H9 (cell line): ENCODE results near the gene SGCD. TPM values are rescaled to one million over a fixed set of nuclear protein-coding genes. Genes with fewer than 3 reads are reported as not detected.
A peak's percentile ranks its signal among the peaks of the same experiment; 100 is the strongest.

Source experiments
- DNase-seq: peaks from one replicate; pipeline ENCODE4 v3.0.0-alpha.2; 2017
- H2AFZ ChIP-seq: one replicate; pipeline ENCODE4 v1.6.1; 2013; ENCODE audit warnings: mild to moderate bottlenecking, low read length, control low read depth, moderate library complexity
- H2AK5ac ChIP-seq: 2 replicates; pipeline ENCODE4 v1.6.1; 2013; ENCODE audit warnings: low read length, control low read depth, mixed read lengths; ENCODE audit not compliant: insufficient read length
- H2BK120ac ChIP-seq: one replicate; pipeline ENCODE4 v1.6.1; 2013; ENCODE audit warnings: low read depth, mild to moderate bottlenecking, low read length, control low read depth, inconsistent platforms; ENCODE audit not compliant: poor library complexity, severe bottlenecking
- H2BK12ac ChIP-seq: 2 replicates; pipeline ENCODE4 v1.6.1; 2013; ENCODE audit warnings: low read length, control low read depth, mixed read lengths, low read depth; ENCODE audit not compliant: insufficient read length
- H2BK15ac ChIP-seq: 2 replicates; pipeline ENCODE4 v1.6.1; 2013; ENCODE audit warnings: low read depth, low read length, control low read depth
- H2BK20ac ChIP-seq: one replicate; pipeline ENCODE4 v1.6.1; 2013; ENCODE audit warnings: low read depth, mild to moderate bottlenecking, low read length, control low read depth, inconsistent platforms; ENCODE audit not compliant: poor library complexity, severe bottlenecking
- H2BK5ac ChIP-seq: 2 replicates; pipeline ENCODE4 v1.6.1; 2013; ENCODE audit warnings: low read length, control low read depth, mixed read lengths; ENCODE audit not compliant: insufficient read length
- H3K14ac ChIP-seq: 2 replicates; pipeline ENCODE4 v1.6.1; 2013; ENCODE audit warnings: low read length, control low read depth; ENCODE audit not compliant: insufficient read depth
- H3K18ac ChIP-seq: 2 replicates; pipeline ENCODE4 v1.6.1; 2013; ENCODE audit warnings: low read depth, mild to moderate bottlenecking, mixed read lengths, low read length, control low read depth; ENCODE audit not compliant: insufficient read length
- H3K23ac ChIP-seq: 2 replicates; pipeline ENCODE4 v1.6.1; 2013; ENCODE audit warnings: low read length, control low read depth, mixed read lengths, low read depth; ENCODE audit not compliant: insufficient read length
- H3K23me2 ChIP-seq: 2 replicates; pipeline ENCODE4 v1.6.1; 2013; ENCODE audit warnings: low read depth, mild to moderate bottlenecking, mixed read lengths, low read length, control low read depth; ENCODE audit not compliant: insufficient read length, poor library complexity, severe bottlenecking
- H3K27ac ChIP-seq: 2 replicates; pipeline ENCODE4 v1.5.1; 2013; ENCODE audit warnings: low read length, control low read depth, mixed read lengths, low read depth; ENCODE audit not compliant: insufficient read length
- H3K27me3 ChIP-seq: 2 replicates; pipeline ENCODE4 v1.6.1; 2013; ENCODE audit warnings: low read length, control low read depth, inconsistent platforms; ENCODE audit not compliant: insufficient read depth
- H3K4ac ChIP-seq: 2 replicates; pipeline ENCODE4 v1.6.1; 2013; ENCODE audit warnings: low read depth, mild to moderate bottlenecking, control low read depth, inconsistent platforms, low read length, moderate library complexity
- H3K4me1 ChIP-seq: 2 replicates; pipeline ENCODE4 v1.6.1; 2013; ENCODE audit warnings: low read length, control low read depth, inconsistent platforms; ENCODE audit not compliant: insufficient read depth
- H3K4me2 ChIP-seq: 2 replicates; pipeline ENCODE4 v1.6.1; 2013; ENCODE audit warnings: low read length, control low read depth, mixed read lengths; ENCODE audit not compliant: insufficient read length, insufficient read depth
- H3K56ac ChIP-seq: 2 replicates; pipeline ENCODE4 v1.6.1; 2013; ENCODE audit warnings: low read depth, mild to moderate bottlenecking, mixed read lengths, low read length, control low read depth; ENCODE audit not compliant: insufficient read length
- H3K79me1 ChIP-seq: 2 replicates; pipeline ENCODE4 v1.6.1; 2013; ENCODE audit warnings: low read depth, mild to moderate bottlenecking, moderate library complexity, low read length, control low read depth, inconsistent platforms; ENCODE audit not compliant: insufficient read depth, poor library complexity, severe bottlenecking
- H3K79me2 ChIP-seq: 2 replicates; pipeline ENCODE4 v1.6.1; 2013; ENCODE audit warnings: low read length, control low read depth, inconsistent platforms; ENCODE audit not compliant: insufficient read depth
- H3K9ac ChIP-seq: 2 replicates; pipeline ENCODE4 v1.6.1; 2013; ENCODE audit warnings: low read length, control low read depth, mixed read lengths; ENCODE audit not compliant: insufficient read length; ENCODE audit errors: extremely low read depth
- H3K9me3 ChIP-seq: one replicate; pipeline ENCODE4 v1.6.1; 2013; ENCODE audit warnings: low read depth, low read length, inconsistent platforms; ENCODE audit not compliant: control insufficient read depth
- H3T11ph ChIP-seq: one replicate; pipeline ENCODE4 v1.6.1; 2013; ENCODE audit warnings: mild to moderate bottlenecking, low read length, control low read depth, inconsistent platforms
- H4K20me1 ChIP-seq: one replicate; pipeline ENCODE4 v1.6.1; 2013; ENCODE audit not compliant: control insufficient read depth, insufficient read length, insufficient read depth
- H4K5ac ChIP-seq: 2 replicates; pipeline ENCODE4 v1.6.1; 2013; ENCODE audit warnings: low read depth, mild to moderate bottlenecking, mixed read lengths, low read length, control low read depth; ENCODE audit not compliant: insufficient read length
- H4K8ac ChIP-seq: replicated peaks from 2 replicates; pipeline ENCODE4 v1.6.1; 2013; ENCODE audit warnings: low read length, control low read depth, mixed read lengths, low read depth; ENCODE audit not compliant: insufficient read length
- H4K91ac ChIP-seq: 2 replicates; pipeline ENCODE4 v1.6.1; 2013; ENCODE audit warnings: low read depth, mild to moderate bottlenecking, moderate library complexity, mixed read lengths, low read length, control low read depth; ENCODE audit not compliant: insufficient read length
- H3K27ac Mint-ChIP-seq, 3 experiments: 2 replicates in 2 of 3; 3 replicates in 1 of 3; pipeline ENCODE4 v1.8.0; 2020 to 2021; ENCODE audit warnings: mixed read lengths in 3 of 3, mild to moderate bottlenecking in 1 of 3, moderate library complexity in 1 of 3
- H3K27me3 Mint-ChIP-seq: 2 replicates; pipeline ENCODE4 v1.8.0; 2021; ENCODE audit warnings: low read depth, mild to moderate bottlenecking, moderate library complexity, mixed read lengths
- H3K36me3 Mint-ChIP-seq, 3 experiments: 2 replicates in 2 of 3; 3 replicates in 1 of 3; pipeline ENCODE4 v1.8.0; 2020 to 2021; ENCODE audit warnings: low read depth in 3 of 3, mixed read lengths in 3 of 3; ENCODE audit not compliant: insufficient read depth in 1 of 3
- H3K4me1 Mint-ChIP-seq, 2 experiments: 2 replicates each; pipeline ENCODE4 v1.8.0; 2020; ENCODE audit warnings: mixed read lengths in 2 of 2
- H3K4me3 Mint-ChIP-seq, 2 experiments: 2 replicates in 1 of 2; 3 replicates in 1 of 2; pipeline ENCODE4 v1.8.0; 2020 to 2021; ENCODE audit warnings: mild to moderate bottlenecking in 2 of 2, mixed read lengths in 2 of 2, moderate library complexity in 1 of 2
- H3K9me3 Mint-ChIP-seq, 2 experiments: 2 replicates in 1 of 2; 3 replicates in 1 of 2; pipeline ENCODE4 v1.8.0; 2020; ENCODE audit warnings: mild to moderate bottlenecking in 2 of 2, mixed read lengths in 2 of 2, moderate library complexity in 1 of 2
- WGBS: extraction: QIAGEN DNeasy Blood & Tissue Kit; methylation state at CpG from one replicate; pipeline ENCODE4 v1.1.7; 2013; ENCODE audit warnings: missing lambda C conversion rate, low lambda C conversion rate, mixed read lengths; ENCODE audit not compliant: insufficient read length; ENCODE audit errors: extremely low coverage; 5-methylcytosine and 5-hydroxymethylcytosine counted together
- total RNA-seq: library from RNA; stranded (reverse); gene quantifications from 2 replicates; pipeline ENCODE4 v1.2.1, GENCODE V29; 2021
- TF ChIP-seq, protein P1 (sequence below): fragments of 200-600 bp; sonication (generic); conservative IDR thresholded peaks from 3 replicates; pipeline ENCODE4 v1.8.0; 2021; ENCODE audit warnings: antibody characterized with exemption, mild to moderate bottlenecking

SGCD gene
- total RNA-seq, 1 experiment from 2014 or later = 0.11 TPM

DNA sequence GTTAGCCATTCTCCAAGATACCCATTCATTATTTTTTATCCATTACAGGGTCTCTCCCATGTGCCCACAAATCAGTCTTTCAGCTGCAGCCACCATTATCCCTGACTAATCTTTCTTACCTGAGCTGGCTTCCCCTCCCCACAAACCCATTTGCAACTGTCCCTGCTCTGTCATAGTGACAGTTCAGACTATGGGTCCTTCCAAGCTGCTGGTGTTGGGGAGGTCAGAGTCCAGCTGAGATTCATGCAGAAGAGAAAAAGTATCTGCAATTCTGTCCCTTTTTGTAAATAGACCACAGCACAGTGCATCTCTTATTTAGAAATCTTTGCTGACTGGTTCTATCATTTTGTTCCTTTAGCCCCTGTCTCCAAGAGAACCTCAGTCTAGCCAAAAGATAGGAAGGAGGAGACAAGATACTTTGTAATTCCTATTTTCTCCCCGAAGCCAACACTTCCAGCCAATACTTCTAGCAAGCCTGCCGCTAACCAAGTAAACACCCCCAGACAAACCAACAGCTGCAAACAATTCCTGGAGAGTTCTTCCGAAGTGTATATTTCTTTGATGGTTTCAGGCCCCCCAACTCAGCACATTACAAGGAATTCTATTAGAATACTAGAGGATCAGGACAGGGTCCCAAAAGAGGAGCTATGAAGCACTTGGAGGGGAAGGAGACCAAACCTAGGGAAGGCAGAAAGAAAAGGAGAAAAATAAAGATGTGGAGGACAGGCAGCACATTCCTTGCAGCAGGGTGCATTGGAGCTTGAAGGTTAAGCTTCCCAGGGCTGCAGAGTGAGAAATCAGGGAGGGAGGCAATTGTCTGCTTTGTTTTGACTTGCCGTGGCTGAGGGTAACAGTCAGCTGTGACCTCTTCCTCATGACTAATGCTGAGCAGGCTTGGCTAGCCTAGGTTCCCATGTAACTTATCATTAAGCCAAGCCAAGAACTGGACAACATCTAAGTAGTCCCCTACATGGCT, 148.5 kb downstream of the SGCD start:
- Histone ChIP-seq H2BK15ac (no peak overlapping the region), H3K9ac (no peak overlapping the region), H3K14ac (no peak overlapping the region), H4K20me1 (no peaks in the 10 kb centered on the region), H3K4me2 (no peak overlapping the region), H3K56ac (no peak overlapping the region), H3K27ac (no peak overlapping the region), H2AFZ (peak overlapping the region; percentile 34), H4K91ac (no peak overlapping the region), H2BK5ac (no peak overlapping the region), H3K79me2 (no peaks in the 10 kb centered on the region), H3K79me1 (no peaks in the 10 kb centered on the region), H3K27me3 (no peaks in the 10 kb centered on the region), H4K8ac (no peak overlapping the region), H2BK20ac (no peak overlapping the region), H3K23ac (no peak overlapping the region), H2AK5ac (no peak overlapping the region), H2BK12ac (no peak overlapping the region), H3K18ac (no peak overlapping the region), H3T11ph (no peak overlapping the region), H4K5ac (no peak overlapping the region), H3K4me1 (no peaks in the 10 kb centered on the region), H3K4ac (no peak overlapping the region), H3K23me2 (no peaks in the 10 kb centered on the region), H2BK120ac (no peak overlapping the region), H3K9me3 (no peaks in the 10 kb centered on the region)
- no peak overlapping the region for H3K4me3 Mint-ChIP-seq
- no peaks in the 10 kb centered on the region for H3K9me3 Mint-ChIP-seq
- H3K4me1 Mint-ChIP-seq = peaks cover 14 to 21% of the 10 kb centered on the region in 2 experiments
- peak; percentile 43 for DNase-seq
- H3K27ac Mint-ChIP-seq = peak overlapping the region in 2 of 3 experiments; percentile 35 to 59; a peak in 3 of 7 replicates
- TF ChIP-seq, protein P1, sequence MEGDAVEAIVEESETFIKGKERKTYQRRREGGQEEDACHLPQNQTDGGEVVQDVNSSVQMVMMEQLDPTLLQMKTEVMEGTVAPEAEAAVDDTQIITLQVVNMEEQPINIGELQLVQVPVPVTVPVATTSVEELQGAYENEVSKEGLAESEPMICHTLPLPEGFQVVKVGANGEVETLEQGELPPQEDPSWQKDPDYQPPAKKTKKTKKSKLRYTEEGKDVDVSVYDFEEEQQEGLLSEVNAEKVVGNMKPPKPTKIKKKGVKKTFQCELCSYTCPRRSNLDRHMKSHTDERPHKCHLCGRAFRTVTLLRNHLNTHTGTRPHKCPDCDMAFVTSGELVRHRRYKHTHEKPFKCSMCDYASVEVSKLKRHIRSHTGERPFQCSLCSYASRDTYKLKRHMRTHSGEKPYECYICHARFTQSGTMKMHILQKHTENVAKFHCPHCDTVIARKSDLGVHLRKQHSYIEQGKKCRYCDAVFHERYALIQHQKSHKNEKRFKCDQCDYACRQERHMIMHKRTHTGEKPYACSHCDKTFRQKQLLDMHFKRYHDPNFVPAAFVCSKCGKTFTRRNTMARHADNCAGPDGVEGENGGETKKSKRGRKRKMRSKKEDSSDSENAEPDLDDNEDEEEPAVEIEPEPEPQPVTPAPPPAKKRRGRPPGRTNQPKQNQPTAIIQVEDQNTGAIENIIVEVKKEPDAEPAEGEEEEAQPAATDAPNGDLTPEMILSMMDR = no peak; the same call in 2 of the 3 replicates
- H3K27me3 Mint-ChIP-seq = no peaks in the 10 kb centered on the region
- WGBS = no CpG with 5 or more reads among the region's 4 CpGs
- no peaks in the 10 kb centered on the region; a peak in 1 of 7 replicates for H3K36me3 Mint-ChIP-seq
